Measurements from ENCODE around the gene SH3BP4.

Gene SH3BP4

GRCh38 chr2:235021752-235022151 is 69.9 kb downstream of the SH3BP4 start:
- no peak for DNase-seq

- no peak for DNase-seq
Measured at GRCh38 chr2:235024191-235024860, 72.5 kb downstream of the SH3BP4 start.

- no peak for DNase-seq
Measured at GRCh38 chr2:235024931-235025773, 73.3 kb downstream of the SH3BP4 start.

GRCh38 chr2:235025800-235026536 is 74.2 kb downstream of the SH3BP4 start:
- DNase-seq = no peak

GRCh38 chr2:235026649-235027557 is 75.1 kb downstream of the SH3BP4 start:
- no peak for DNase-seq

DNA sequence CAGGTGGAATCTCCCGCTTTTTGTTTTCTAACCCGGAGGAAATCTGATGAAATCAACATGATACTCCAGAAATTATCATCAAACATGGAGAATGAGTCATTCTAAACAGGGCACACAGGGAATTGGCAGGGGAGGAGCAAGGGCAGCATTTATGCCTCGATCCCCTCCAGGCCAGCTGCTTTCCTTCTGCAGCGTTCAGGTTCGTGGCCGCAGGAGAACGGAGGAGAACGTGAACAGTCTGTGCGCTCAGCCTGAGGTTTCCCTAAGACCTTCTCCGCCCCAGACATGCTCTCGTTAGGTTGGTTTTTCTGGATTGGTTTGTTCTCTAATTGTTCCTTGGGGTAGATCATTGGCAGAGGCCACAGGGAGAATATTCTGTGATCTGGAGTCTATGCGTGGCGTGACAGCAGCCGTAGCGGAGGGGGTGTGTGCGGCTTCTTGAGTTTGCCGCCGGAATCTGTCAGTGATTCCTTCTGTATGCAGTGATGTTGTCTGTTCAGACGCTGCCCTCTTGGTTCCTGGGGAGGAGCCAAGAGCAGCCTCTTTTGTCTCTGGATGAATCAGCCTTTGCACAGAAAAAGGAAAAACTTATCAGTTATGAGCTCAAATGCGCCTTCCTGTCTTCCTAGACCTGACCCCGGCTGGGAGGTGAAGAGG is 75.9 kb downstream of the SH3BP4 start:
- DNase-seq = no peak

DNA sequence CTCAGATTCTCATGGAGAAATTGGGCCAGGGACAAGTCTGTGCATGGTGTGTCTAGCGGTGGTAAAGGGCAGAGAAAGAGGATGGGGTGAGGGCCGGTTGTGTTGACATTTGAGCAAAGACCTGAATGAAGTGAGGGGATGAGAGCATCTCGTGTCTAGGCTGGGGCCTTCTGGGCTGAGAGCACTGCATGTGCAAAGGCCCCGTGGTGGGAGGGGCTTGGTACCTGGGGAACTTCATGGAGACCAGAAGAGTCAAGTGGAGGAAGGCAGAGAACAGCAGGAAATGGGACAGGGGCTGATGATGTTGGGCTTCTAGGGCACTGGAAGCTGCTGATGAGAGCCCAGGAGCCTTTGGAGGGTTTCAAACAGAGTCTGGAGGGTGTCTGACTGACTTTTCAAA is 76.8 kb downstream of the SH3BP4 start:
- DNase-seq = no peak

- DNase-seq = no peak
Measured at GRCh38 chr2:235029054-235029453, 77.2 kb downstream of the SH3BP4 start.

DNA sequence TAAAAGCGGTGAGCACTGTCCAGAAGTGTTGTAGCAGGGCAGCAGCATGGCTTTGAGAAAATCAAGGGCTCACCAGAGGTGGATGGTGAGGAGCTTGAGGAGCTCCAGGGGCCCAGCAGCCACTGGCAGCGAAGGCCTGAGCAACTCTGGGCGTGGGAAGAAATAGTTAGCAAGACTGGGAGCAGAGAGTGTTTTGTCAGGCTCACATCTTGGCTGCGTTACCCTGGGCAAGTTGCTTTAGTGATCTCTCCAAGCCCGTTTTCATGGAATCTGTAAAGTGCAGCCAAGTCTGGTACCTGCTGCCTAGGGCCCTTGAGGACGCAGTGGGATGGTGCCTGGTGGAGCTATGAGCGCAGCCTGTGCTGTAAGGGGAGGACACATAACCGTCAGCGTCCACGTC is 78.3 kb downstream of the SH3BP4 start:
- DNase-seq = no peak

DNA sequence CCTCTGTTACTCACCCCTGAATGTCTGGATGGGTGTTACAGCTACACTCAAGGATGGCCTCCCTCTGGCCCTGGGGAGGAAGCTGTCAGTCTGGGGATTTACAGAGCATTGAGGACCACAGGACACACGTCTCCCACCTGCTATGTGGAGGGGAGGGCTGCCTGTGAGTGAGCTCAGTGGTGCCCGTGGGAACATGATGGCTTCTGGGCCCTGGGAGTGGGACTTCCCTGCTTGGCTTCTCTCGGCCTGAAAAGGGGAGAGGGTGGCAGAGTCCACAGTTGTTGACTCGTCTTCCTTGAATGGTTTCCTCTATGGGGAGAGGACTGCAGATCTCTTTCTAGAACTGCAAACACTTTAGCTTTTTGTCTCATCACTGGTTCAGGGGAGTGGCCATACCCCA is 79.1 kb downstream of the SH3BP4 start:
- no peak for DNase-seq

DNA sequence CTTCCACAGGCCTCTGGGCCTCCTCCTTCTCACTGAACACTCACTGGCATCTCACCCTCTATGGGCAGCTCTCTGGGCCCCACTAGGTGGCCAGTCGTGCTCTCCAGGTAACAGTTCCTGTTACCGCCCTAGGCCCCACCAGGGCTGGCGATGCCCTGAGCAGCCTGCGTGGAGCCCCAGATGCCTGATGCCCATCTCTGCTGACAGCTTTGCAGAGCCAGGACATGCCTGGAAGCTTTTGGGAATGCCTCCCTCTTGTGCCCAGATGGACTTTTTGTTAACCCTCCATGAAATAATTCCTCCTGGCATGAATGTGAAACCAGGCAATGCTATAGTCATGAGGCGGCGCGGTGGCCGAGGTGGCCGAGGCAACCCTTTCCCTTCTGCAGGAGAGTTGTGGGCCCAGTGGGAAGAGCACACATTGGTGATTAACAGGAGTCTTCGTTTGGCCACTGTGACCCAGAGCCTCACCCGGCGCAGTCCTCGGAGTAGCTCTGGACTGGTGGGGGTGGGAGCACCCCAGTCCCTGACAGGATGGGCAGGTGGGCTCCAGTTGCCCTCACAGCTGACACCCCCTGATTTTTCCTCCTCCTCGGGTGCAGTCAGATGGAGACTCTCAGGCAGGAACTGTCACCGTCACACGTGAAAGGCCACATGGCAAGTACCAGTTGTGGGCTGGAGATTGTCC is 80.0 kb downstream of the SH3BP4 start:
- no peak for DNase-seq

DNA sequence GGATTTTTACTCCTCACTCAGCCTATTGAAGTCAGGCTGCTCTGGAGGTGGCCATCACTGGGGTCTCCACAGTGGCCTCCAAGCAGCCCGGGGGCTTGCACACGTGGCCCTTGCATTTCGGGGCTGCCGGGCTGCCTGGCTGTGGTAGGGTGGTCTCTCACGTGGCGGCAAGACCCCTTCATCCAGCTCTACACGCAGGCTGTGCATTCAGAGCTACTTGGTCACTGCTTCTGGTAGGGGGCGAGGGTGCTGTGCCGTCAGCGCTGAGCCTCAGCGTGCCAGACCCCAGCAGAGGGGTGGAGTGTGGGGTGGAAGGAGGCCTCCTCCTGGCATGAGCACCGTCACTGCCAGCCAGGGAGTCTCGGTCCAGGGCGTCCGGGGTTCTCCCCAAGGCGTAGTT is 80.6 kb downstream of the SH3BP4 start:
- DNase-seq = no peak

GRCh38 chr2:235032949-235033348 is 81.1 kb downstream of the SH3BP4 start:
- no peak for DNase-seq

GRCh38 chr2:235034265-235035118 is 82.7 kb downstream of the SH3BP4 start:
- no peak for DNase-seq

DNA sequence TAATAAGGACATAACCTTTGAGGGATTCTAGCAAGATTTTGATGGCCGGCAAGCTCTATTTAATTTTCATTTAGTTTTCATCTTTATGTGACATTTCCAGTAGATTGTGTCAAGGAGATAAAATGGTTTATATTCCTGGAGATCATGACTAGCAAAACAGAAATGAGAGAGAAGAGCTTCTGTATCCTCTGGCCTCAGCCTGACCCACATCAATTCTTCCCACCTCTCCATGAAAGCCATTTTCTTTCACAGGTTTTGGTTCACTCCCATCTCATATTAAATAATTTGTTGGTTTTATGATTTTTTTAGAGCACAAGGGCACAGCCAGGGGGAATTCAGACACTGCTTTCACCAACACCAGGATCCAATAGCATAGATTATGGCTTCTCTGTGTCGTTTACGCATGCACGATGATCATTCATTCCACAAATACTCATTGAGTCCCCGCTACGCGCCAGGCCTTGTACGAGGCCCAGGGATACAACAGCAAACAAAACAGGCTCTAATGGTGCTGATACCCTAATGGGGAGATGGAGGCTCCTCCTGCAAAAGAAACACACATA is 85.9 kb downstream of the SH3BP4 start:
- no peak for DNase-seq

DNA sequence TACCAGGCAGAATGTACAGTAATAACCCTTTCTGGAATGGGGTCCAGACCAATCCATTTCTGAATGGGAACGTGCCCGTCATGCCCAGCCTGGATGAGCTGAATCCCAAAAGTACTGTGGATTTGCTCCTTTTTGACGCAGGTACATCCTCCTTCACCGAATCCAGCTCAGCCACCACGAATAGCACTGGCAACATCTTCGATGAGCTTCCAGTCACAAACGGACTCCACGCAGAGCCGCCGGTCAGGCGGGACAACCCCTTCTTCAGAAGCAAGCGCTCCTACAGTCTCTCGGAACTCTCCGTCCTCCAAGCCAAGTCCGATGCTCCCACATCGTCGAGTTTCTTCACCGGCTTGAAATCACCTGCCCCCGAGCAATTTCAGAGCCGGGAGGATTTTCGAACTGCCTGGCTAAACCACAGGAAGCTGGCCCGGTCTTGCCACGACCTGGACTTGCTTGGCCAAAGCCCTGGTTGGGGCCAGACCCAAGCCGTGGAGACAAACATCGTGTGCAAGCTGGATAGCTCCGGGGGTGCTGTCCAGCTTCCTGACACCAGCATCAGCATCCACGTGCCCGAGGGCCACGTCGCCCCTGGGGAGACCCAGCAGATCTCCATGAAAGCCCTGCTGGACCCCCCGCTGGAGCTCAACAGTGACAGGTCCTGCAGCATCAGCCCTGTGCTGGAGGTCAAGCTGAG is 89.6 kb downstream of the SH3BP4 start:
- no peak for DNase-seq

DNA sequence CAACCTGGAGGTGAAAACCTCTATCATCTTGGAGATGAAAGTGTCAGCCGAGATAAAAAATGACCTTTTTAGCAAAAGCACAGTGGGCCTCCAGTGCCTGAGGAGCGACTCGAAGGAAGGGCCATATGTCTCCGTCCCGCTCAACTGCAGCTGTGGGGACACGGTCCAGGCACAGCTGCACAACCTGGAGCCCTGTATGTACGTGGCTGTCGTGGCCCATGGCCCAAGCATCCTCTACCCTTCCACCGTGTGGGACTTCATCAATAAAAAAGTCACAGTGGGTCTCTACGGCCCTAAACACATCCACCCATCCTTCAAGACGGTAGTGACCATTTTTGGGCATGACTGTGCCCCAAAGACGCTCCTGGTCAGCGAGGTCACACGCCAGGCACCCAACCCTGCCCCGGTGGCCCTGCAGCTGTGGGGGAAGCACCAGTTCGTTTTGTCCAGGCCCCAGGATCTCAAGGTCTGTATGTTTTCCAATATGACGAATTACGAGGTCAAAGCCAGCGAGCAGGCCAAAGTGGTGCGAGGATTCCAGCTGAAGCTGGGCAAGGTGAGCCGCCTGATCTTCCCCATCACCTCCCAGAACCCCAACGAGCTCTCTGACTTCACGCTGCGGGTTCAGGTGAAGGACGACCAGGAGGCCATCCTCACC is 90.2 kb downstream of the SH3BP4 start:
- DNase-seq = no peak

DNA sequence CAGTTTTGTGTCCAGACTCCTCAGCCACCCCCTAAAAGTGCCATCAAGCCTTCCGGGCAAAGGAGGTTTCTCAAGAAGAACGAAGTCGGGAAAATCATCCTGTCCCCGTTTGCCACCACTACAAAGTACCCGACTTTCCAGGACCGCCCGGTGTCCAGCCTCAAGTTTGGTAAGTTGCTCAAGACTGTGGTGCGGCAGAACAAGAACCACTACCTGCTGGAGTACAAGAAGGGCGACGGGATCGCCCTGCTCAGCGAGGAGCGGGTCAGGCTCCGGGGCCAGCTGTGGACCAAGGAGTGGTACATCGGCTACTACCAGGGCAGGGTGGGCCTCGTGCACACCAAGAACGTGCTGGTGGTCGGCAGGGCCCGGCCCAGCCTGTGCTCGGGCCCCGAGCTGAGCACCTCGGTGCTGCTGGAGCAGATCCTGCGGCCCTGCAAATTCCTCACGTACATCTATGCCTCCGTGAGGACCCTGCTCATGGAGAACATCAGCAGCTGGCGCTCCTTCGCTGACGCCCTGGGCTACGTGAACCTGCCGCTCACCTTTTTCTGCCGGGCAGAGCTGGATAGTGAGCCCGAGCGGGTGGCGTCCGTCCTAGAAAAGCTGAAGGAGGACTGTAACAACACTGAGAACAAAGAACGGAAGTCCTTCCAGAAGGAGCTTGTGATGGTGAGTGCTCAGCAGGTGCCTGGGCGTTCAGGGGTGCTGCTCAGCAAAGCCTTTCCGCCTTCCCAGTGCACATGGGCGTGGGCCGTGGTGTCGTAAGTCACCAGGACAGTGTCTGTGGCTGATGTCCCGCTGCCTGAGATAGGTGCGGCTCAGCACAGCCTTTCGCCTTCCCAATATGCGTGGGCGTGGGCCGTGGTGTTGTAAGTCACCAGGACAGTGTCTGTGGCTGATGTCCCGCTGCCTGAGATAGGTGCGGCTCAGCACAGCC is 91.0 kb downstream of the SH3BP4 start:
- DNase-seq = no peak
